OCI-LY1 (cell line): ENCODE results near the gene VWC2L.

Experiments
- CTCF ChIP-seq: fragments of 200-600 bp; sonication (generic), shearing (Covaris generic); IDR thresholded peaks from 2 replicates; pipeline ENCODE4 v1.5.1; 2017; ENCODE audit warnings: mild to moderate bottlenecking, antibody characterized with exemption, low read length, moderate library complexity, mixed read lengths
- EZH2 ChIP-seq: fragments of 200-600 bp; sonication (generic), shearing (Covaris generic); IDR thresholded peaks from 2 replicates; pipeline ENCODE4 v1.8.0; 2017; ENCODE audit warnings: borderline replicate concordance, mixed run types, mild to moderate bottlenecking, antibody characterized with exemption, low read length, moderate library complexity, mixed read lengths

GRCh38 chr2:214507032-214507431, 96.2 kb downstream of the VWC2L start:
- TF ChIP-seq CTCF (no peak), EZH2 (no peak)
